ENCODE measurements around the gene RASA2. TPM values are rescaled to one million over a fixed set of nuclear protein-coding genes. Genes with fewer than 3 reads are reported as not detected.

Gene RASA2
- total RNA-seq, 4 donors from 2014 or later = 10.6 to 15.5 (median 14.8) TPM

GRCh38 chr3:141542202-141542969 lies 55.6 kb downstream of the RASA2 start:
- Histone ChIP-seq H3K27ac (no peak overlapping the region), H3K27me3 (no peaks in the 10 kb centered on the region), H3K4me1 (peaks cover 0 to 8% (median 0%) of the 10 kb centered on the region in 3 donors), H3K36me3 (peaks cover 0 to 47% of the 10 kb centered on the region in 2 donors), H3K9me3 (peaks cover 0 to 5% (median 0%) of the 10 kb centered on the region in 3 donors), H3K4me3 (no peak overlapping the region)
- ATAC-seq = no peak
- TF ChIP-seq CTCF (IDR thresholded peaks at IDR 0.05) (no peak), POLR2A (IDR thresholded peaks at IDR 0.05) (no peak), POLR2AphosphoS5 (IDR thresholded peaks at IDR 0.05) (no peak), EP300 (IDR thresholded peaks at IDR 0.05) (no peak)
- 98 to 100% methylated on average over 2 of the region's 2 CpGs for WGBS, 2 donors (ENCODE audit: low coverage in 1 of 2)

- H3K27ac ChIP-seq = no peak overlapping the region
- H3K27me3 ChIP-seq = no peaks in the 10 kb centered on the region
- no peak for ATAC-seq
- H3K4me1 ChIP-seq = peaks cover 0 to 8% (median 0%) of the 10 kb centered on the region in 3 donors
- H3K4me3 ChIP-seq = no peak overlapping the region
- peaks cover 0 to 47% of the 10 kb centered on the region in 2 donors for H3K36me3 ChIP-seq
- TF ChIP-seq POLR2A (IDR thresholded peaks at IDR 0.05) (no peak), CTCF (IDR thresholded peaks at IDR 0.05) (peak in 1 of 4 experiments; percentile 21), EP300 (IDR thresholded peaks at IDR 0.05) (no peak)
- H3K9me3 ChIP-seq = peaks cover 0 to 5% (median 0%) of the 10 kb centered on the region in 3 donors
These were observed 56.2 kb downstream of the RASA2 start for GRCh38 chr3:141542989-141543388.

- peaks cover 0 to 47% of the 10 kb centered on the region in 2 donors for H3K36me3 ChIP-seq
- no peak overlapping the region for H3K4me3 ChIP-seq
- no peak for TF ChIP-seq EP300 (IDR thresholded peaks at IDR 0.05)
- no peak for TF ChIP-seq CTCF (IDR thresholded peaks at IDR 0.05)
- TF ChIP-seq POLR2AphosphoS5 (IDR thresholded peaks at IDR 0.05) = no peak
- no peak for TF ChIP-seq POLR2A (IDR thresholded peaks at IDR 0.05)
- no peaks in the 10 kb centered on the region for H3K4me1 ChIP-seq
- H3K27ac ChIP-seq = no peak overlapping the region
- no peak for ATAC-seq
- WGBS, 2 donors (ENCODE audit: low coverage in 1 of 2) = 57 to 76% methylated on average over 5 to 6 of the region's 6 CpGs
- peaks cover 0 to 5% (median 0%) of the 10 kb centered on the region in 3 donors for H3K9me3 ChIP-seq
- H3K27me3 ChIP-seq = no peaks in the 10 kb centered on the region
These were observed 57.9 kb downstream of the RASA2 start for GRCh38 chr3:141544697-141545096.

GRCh38 chr3:141546081-141546480 lies 59.3 kb downstream of the RASA2 start:
- Histone ChIP-seq H3K4me1 (no peaks in the 10 kb centered on the region), H3K9me3 (peaks cover 0 to 5% (median 0%) of the 10 kb centered on the region in 3 donors), H3K4me3 (no peak overlapping the region), H3K36me3 (peaks cover 0 to 53% of the 10 kb centered on the region in 2 donors), H3K27ac (no peak overlapping the region), H3K27me3 (no peaks in the 10 kb centered on the region)
- 80 to 97% methylated on average over 3 of the region's 3 CpGs for WGBS, 2 donors (ENCODE audit: low coverage in 1 of 2)
- no peak for ATAC-seq
- TF ChIP-seq POLR2A (IDR thresholded peaks at IDR 0.05) = no peak
- TF ChIP-seq POLR2AphosphoS5 (IDR thresholded peaks at IDR 0.05) = no peak
- TF ChIP-seq EP300 (IDR thresholded peaks at IDR 0.05) = no peak
- TF ChIP-seq CTCF (IDR thresholded peaks at IDR 0.05) = no peak

GRCh38 chr3:141546586-141546985 lies 59.8 kb downstream of the RASA2 start:
- Histone ChIP-seq H3K27me3 (no peaks in the 10 kb centered on the region), H3K9me3 (peaks cover 0 to 5% (median 0%) of the 10 kb centered on the region in 3 donors), H3K27ac (no peak overlapping the region), H3K4me3 (no peak overlapping the region), H3K4me1 (no peaks in the 10 kb centered on the region), H3K36me3 (peaks cover 0 to 56% of the 10 kb centered on the region in 2 donors)
- TF ChIP-seq CTCF (IDR thresholded peaks at IDR 0.05) (no peak), POLR2AphosphoS5 (IDR thresholded peaks at IDR 0.05) (no peak), EP300 (IDR thresholded peaks at IDR 0.05) (no peak), POLR2A (IDR thresholded peaks at IDR 0.05) (no peak)
- WGBS, 2 donors (ENCODE audit: low coverage in 1 of 2) = 90 to 100% methylated on average over 3 of the region's 3 CpGs
- no peak for ATAC-seq
